ENCODE results near the gene EPS8.

DNA sequence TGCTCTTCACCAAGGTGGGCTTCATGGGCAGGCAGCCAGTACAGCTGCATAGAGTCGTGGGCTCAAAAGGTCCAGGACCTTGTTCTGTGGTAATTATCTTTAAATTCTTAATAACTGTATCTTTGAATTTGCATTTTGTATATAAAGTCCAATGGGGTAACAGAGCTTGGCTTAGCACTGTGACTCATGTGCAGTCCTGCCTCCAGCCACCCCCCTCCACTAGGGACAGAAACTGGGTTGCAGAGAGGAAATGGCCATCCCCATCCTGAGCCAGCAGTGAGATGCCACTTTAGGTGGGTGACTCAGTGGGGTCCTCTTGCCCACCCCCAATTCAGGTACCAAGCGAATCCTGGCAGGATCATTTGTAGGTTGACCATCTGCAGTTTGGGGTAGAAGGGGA lies 48.1 kb downstream of the EPS8 start:
- TF ChIP-seq, protein P1, sequence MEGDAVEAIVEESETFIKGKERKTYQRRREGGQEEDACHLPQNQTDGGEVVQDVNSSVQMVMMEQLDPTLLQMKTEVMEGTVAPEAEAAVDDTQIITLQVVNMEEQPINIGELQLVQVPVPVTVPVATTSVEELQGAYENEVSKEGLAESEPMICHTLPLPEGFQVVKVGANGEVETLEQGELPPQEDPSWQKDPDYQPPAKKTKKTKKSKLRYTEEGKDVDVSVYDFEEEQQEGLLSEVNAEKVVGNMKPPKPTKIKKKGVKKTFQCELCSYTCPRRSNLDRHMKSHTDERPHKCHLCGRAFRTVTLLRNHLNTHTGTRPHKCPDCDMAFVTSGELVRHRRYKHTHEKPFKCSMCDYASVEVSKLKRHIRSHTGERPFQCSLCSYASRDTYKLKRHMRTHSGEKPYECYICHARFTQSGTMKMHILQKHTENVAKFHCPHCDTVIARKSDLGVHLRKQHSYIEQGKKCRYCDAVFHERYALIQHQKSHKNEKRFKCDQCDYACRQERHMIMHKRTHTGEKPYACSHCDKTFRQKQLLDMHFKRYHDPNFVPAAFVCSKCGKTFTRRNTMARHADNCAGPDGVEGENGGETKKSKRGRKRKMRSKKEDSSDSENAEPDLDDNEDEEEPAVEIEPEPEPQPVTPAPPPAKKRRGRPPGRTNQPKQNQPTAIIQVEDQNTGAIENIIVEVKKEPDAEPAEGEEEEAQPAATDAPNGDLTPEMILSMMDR (IDR thresholded peaks at IDR 0.05; ENCODE audit: low read length): no peak
- TF ChIP-seq EZH2 (IDR thresholded peaks at IDR 0.05; ENCODE audit: borderline replicate concordance, low read length): no peak

Measured in OCI-LY1 (cell line).